Small intestine (tissue), 7 donors: Measurements from ENCODE around the gene CXCL10. TPM values are rescaled to one million over a fixed set of nuclear protein-coding genes. Genes with fewer than 3 reads are reported as not detected.
A peak's percentile ranks its signal among the peaks of the same experiment; 100 is the strongest.
"Not testable (repeated sequence)": the region's sequence is repeated elsewhere in the genome, so short reads cannot be mapped to it uniquely, and the experiment has no call there.

Experiments
- DNase-seq, 2 donors: peaks; one replicate each; pipeline versions ENCODE4 v3.0.0 to v3.0.0-alpha.2; 2013
- FAIRE-seq: peaks from 2 replicates; lab custom pipeline; 2012; peaks lifted over from hg19 to GRCh38; lab: Jason Lieb, UNC
- H3K27ac ChIP-seq, 3 donors: one replicate each; pipeline ENCODE4 v1.5.1; 2013; ENCODE audit warnings: low read length in 2 of 3, mild to moderate bottlenecking in 2 of 3, control low read depth in 1 of 3, inconsistent platforms in 1 of 3, low read depth in 1 of 3, moderate library complexity in 1 of 3
- H3K27me3 ChIP-seq, 3 donors: one replicate each; pipeline ENCODE4 v1.6.1; 2013; ENCODE audit warnings: low read length in 3 of 3, inconsistent platforms in 1 of 3; ENCODE audit not compliant: control insufficient read depth in 3 of 3, insufficient read depth in 3 of 3
- H3K36me3 ChIP-seq, 3 donors: one replicate each; pipeline ENCODE4 v1.6.1; 2013; ENCODE audit warnings: low read length in 3 of 3, inconsistent platforms in 1 of 3, low read depth in 1 of 3, mild to moderate bottlenecking in 1 of 3, moderate library complexity in 1 of 3; ENCODE audit not compliant: control insufficient read depth in 3 of 3, insufficient read depth in 2 of 3
- H3K4me1 ChIP-seq, 3 donors: one replicate each; pipeline ENCODE4 v1.6.1; 2013; ENCODE audit warnings: low read length in 2 of 3, inconsistent platforms in 1 of 3, low read depth in 1 of 3, mild to moderate bottlenecking in 1 of 3, moderate library complexity in 1 of 3; ENCODE audit not compliant: control insufficient read depth in 3 of 3, insufficient read depth in 2 of 3
- H3K4me3 ChIP-seq, 3 donors: one replicate each; pipeline ENCODE4 v1.5.1; 2013; ENCODE audit warnings: low read length in 3 of 3, control low read depth in 1 of 3, inconsistent platforms in 1 of 3, low read depth in 1 of 3, mild to moderate bottlenecking in 1 of 3, moderate library complexity in 1 of 3
- H3K9me3 ChIP-seq, 2 donors: one replicate each; pipeline ENCODE4 v1.6.1; 2013; ENCODE audit warnings: low read depth in 1 of 2, low read length in 1 of 2; ENCODE audit not compliant: control insufficient read depth in 2 of 2, insufficient read depth in 1 of 2
- WGBS, 3 donors: extraction: QIAGEN DNeasy Blood & Tissue Kit; methylation state at CpG; one replicate each; pipeline ENCODE4 v1.1.7; 2013; 5-methylcytosine and 5-hydroxymethylcytosine counted together
- polyA plus RNA-seq, 4 donors: library from polyadenylated mRNA; stranded (reverse) in 3 of 4; unstranded in 1 of 4; fragments of 200-250 nt in 3 of 4; fragments of 120-200 nt in 1 of 4; gene quantifications; one replicate each; pipeline versions ENCODE4 v1.2.1 to v1.2.3, GENCODE V29; 2013
- donor health status: healthy with polysubstance abuse.
- donor health status: control.
- donor health status: control.
- donor health status: Bipolar disorder and iron deficiency.
- donor health status: healthy.

Gene CXCL10
- polyA plus RNA-seq, 4 donors, result 2.4 to 8.1 (median 4.2) TPM; not detected in 1

GRCh38 chr4:76043306-76043705 is 20.0 kb upstream of the CXCL10 start:
- DNase-seq, H3K4me1 ChIP-seq, H3K27ac ChIP-seq, H3K36me3 ChIP-seq, H3K27me3 ChIP-seq, H3K4me3 ChIP-seq, H3K9me3 ChIP-seq, FAIRE-seq: not testable (repeated sequence)
- WGBS, 3 donors, result 97 to 98% (median 97%) methylated on average over 14 to 16 of the region's 18 CpGs

- H3K36me3 ChIP-seq, H3K4me1 ChIP-seq, FAIRE-seq, H3K9me3 ChIP-seq, H3K4me3 ChIP-seq, H3K27me3 ChIP-seq, DNase-seq, H3K27ac ChIP-seq: not testable (repeated sequence)
- WGBS, 3 donors, result 68 to 82% (median 80%) methylated on average over 16 to 17 of the region's 18 CpGs
Observed at GRCh38 chr4:76042241-76042998, 19.1 kb upstream of the CXCL10 start.

DNA sequence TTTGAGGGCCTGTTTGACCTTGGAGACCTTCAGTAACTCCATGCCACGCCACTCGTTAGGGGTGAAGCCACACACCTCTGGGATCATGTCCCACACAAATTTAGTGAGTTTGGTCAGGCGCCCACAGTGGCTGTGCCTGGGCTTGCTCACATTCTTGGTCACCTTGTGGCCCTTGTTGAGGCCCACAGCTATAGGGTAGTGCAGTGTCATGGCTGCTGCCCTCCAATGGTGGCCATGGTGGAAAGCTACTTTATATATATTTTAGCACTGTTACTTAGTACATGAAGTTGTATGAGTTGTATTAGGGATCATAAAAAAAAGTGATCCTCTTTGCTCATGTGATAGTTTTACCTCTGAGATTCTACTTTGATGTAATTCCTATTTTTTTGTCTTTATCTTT is 13.6 kb upstream of the CXCL10 start:
- FAIRE-seq, result no peak
- Histone ChIP-seq H3K4me3 (no peak overlapping the region), H3K27me3 (no peaks in the 10 kb centered on the region), H3K27ac (no peak overlapping the region), H3K9me3 (no peaks in the 10 kb centered on the region), H3K36me3 (no peaks in the 10 kb centered on the region), H3K4me1 (peaks cover 0 to 2% (median 0%) of the 10 kb centered on the region in 3 donors)
- 94 to 96% (median 94%) methylated on average over 3 of the region's 3 CpGs for WGBS, 3 donors
- no peak for DNase-seq

DNA sequence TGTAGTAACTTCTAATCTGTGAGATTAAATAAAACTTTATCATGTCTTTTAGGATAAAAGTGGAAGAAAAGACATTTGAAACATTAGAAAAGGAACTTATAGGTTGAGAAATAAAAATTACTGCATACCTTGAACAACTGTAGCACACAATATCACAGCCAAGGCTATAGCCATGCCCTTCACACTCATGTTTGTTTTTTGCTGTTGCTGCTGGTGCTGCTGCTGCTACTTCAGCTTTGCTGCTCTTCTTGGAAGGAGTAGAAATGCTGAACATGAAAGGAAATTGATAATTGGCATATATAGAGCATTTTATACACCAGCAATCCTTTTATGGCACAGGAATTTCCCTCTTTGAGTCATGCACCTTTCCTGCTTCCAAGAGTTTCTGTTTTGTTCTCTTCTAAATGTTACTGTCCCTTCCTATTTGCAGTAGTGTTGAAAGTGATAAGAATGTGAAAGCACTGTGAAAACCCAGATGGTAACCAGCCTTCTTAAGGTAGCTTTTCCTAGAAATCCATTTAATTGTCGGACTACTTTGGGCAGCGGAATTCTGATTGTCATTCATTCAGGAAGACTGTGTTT is 12.6 kb upstream of the CXCL10 start, which contains the start of gene CXCL11:
TSS of gene CXCL11 (minus strand) at position 272 of the 582 bp plus-strand sequence. CDS start at position 189, 83 bp downstream.
- H3K9me3 ChIP-seq, result no peaks in the 10 kb centered on the region
- FAIRE-seq (no peak), DNase-seq (no peak)
- H3K36me3 ChIP-seq, result no peaks in the 10 kb centered on the region
- 64 to 69% (median 64%) methylated on average over 2 of the region's 2 CpGs for WGBS, 3 donors
- H3K4me3 ChIP-seq, result no peak within 1 kb of the TSS
- peaks cover 0 to 2% (median 0%) of the 10 kb centered on the region in 3 donors for H3K4me1 ChIP-seq
- no peaks in the 10 kb centered on the region for H3K27me3 ChIP-seq
- peak within 1 kb of the TSS in 1 of 3 donors; percentile 4 for H3K27ac ChIP-seq

- DNase-seq (no peak), FAIRE-seq (no peak)
- Histone ChIP-seq H3K27ac (peak overlapping the region in 1 of 3 donors; percentile 4), H3K36me3 (no peaks in the 10 kb centered on the region), H3K9me3 (no peaks in the 10 kb centered on the region), H3K27me3 (no peaks in the 10 kb centered on the region), H3K4me1 (peaks cover 0 to 2% (median 0%) of the 10 kb centered on the region in 3 donors), H3K4me3 (no peak overlapping the region)
- WGBS, 3 donors, result 60 to 79% (median 60%) methylated on average over 3 of the region's 3 CpGs
Observed at GRCh38 chr4:76035141-76035540, 11.8 kb upstream of the CXCL10 start.

- Histone ChIP-seq H3K27me3 (no peaks in the 10 kb centered on the region), H3K4me3 (no peak overlapping the region), H3K36me3 (no peaks in the 10 kb centered on the region), H3K27ac (no peak overlapping the region), H3K4me1 (no peaks in the 10 kb centered on the region), H3K9me3 (no peaks in the 10 kb centered on the region)
- WGBS, 3 donors, result 72 to 80% (median 78%) methylated on average over 2 of the region's 2 CpGs
- DNase-seq (no peak), FAIRE-seq (no peak)
Observed at GRCh38 chr4:76029300-76029699, 6.0 kb upstream of the CXCL10 start.

GRCh38 chr4:76028350-76028765 is 5.1 kb upstream of the CXCL10 start:
- Histone ChIP-seq H3K36me3 (no peaks in the 10 kb centered on the region), H3K27me3 (no peaks in the 10 kb centered on the region), H3K4me1 (no peaks in the 10 kb centered on the region), H3K27ac (peak overlapping the region in 1 of 3 donors; percentile 55), H3K4me3 (no peak overlapping the region), H3K9me3 (no peaks in the 10 kb centered on the region)
- no peak for FAIRE-seq
- DNase-seq, result peak in 1 of 2 donors; percentile 82
- WGBS, 3 donors, result 4% methylated on average over 6 of the region's 6 CpGs

DNA sequence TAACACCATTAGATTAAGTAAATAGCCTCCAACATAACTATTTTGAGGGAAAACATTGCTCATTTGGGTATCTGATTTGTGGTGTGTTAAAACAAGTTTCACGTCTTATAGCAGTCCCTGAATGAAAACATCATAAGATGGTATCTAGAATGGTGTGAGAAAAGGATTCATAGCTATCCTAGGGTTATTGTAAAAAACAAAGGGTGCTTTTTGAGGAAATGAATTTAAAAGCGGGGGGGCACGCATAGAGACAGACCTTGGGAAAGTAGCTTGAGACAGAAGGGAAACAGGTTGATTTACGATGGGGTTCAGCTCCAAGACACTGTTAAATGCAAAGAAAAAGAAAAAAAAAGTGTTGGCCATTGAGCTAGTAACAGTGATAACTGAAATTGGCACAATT is 768 bp upstream of the CXCL10 start:
- Histone ChIP-seq H3K36me3 (no peaks in the 10 kb centered on the region), H3K4me3 (no peak overlapping the region), H3K27ac (no peak overlapping the region), H3K27me3 (no peaks in the 10 kb centered on the region), H3K4me1 (peaks cover 0 to 2% (median 0%) of the 10 kb centered on the region in 3 donors), H3K9me3 (no peaks in the 10 kb centered on the region)
- no peak for FAIRE-seq
- WGBS, 3 donors, result 70 to 94% (median 75%) methylated on average over 4 of the region's 4 CpGs
- DNase-seq, result no peak
